ENCODE measurements around the gene EIPR1.

- TF ChIP-seq CTCF (IDR thresholded peaks at IDR 0.05; ENCODE audit: insufficient read depth, low read depth, low read length): no peak
- no peak for TF ChIP-seq EZH2 (IDR thresholded peaks at IDR 0.05; ENCODE audit: insufficient read depth, low read length)
Observed at GRCh38 chr2:3311601-3312000, 66.0 kb downstream of the EIPR1 start.
